Panc1 (cell line): ENCODE data around the gene PRAMEF7.
"Not testable (repeated sequence)": the region's sequence is repeated elsewhere in the genome, so short reads cannot be mapped to it uniquely, and the experiment has no call there.

Experiments
- REST ChIP-seq, 2 experiments: IDR thresholded peaks; 2 replicates each; pipeline ENCODE4 v1.6.1; 2011 to 2012; ENCODE audit warnings: low read depth in 2 of 2, control low read depth in 1 of 2, low read length in 1 of 2, mild to moderate bottlenecking in 1 of 2, moderate library complexity in 1 of 2; ENCODE audit not compliant: insufficient read depth in 1 of 2
- SIN3A ChIP-seq: IDR thresholded peaks from 2 replicates; pipeline ENCODE4 v1.6.1; 2012; ENCODE audit warnings: low read depth, mild to moderate bottlenecking, low read length, moderate library complexity, borderline replicate concordance; ENCODE audit not compliant: insufficient read depth
- TF ChIP-seq, protein P1 (sequence below): fragments of 450-650 bp; IDR thresholded peaks from 2 replicates; pipeline ENCODE4 v1.5.1; 2017; ENCODE audit warnings: mild to moderate bottlenecking

DNA sequence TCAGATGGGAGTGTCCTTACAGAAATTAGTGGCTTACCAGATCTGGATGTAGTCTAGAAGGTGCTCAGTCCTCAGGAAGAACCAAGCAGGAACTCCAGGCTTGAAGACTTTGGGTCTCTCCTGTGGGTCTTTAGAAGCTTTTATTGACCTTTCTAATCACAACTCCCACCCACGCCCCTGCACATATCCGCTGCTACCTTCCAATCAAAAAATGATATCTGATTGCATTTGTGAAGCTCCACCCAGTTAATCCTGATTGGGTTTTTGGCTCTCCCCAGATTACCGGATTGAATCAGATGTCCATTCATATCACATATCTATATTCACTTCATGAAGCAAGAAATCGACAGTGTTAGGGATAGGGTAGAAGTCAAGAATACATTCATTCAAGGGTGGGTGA lies 31.1 kb downstream of the PRAMEF7 start, which contains the start of gene PRAMEF6:
- not testable (repeated sequence) for TF ChIP-seq REST (IDR thresholded peaks at IDR 0.05; ENCODE audit: insufficient read depth in 1 of 2, low read depth in 2 of 2, low read length in 1 of 2); SIN3A
- TF ChIP-seq, protein P1, sequence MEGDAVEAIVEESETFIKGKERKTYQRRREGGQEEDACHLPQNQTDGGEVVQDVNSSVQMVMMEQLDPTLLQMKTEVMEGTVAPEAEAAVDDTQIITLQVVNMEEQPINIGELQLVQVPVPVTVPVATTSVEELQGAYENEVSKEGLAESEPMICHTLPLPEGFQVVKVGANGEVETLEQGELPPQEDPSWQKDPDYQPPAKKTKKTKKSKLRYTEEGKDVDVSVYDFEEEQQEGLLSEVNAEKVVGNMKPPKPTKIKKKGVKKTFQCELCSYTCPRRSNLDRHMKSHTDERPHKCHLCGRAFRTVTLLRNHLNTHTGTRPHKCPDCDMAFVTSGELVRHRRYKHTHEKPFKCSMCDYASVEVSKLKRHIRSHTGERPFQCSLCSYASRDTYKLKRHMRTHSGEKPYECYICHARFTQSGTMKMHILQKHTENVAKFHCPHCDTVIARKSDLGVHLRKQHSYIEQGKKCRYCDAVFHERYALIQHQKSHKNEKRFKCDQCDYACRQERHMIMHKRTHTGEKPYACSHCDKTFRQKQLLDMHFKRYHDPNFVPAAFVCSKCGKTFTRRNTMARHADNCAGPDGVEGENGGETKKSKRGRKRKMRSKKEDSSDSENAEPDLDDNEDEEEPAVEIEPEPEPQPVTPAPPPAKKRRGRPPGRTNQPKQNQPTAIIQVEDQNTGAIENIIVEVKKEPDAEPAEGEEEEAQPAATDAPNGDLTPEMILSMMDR: not testable (repeated sequence)
